ENCODE results near the gene SEMA4G. TPM values are rescaled to one million over a fixed set of nuclear protein-coding genes. Genes with fewer than 3 reads are reported as not detected.

SEMA4G gene
- total and polyA plus RNA-seq, 2 of the 4 experiments (the other 2 are of a cell fraction) = 0.90 to 8.7 TPM

DNA sequence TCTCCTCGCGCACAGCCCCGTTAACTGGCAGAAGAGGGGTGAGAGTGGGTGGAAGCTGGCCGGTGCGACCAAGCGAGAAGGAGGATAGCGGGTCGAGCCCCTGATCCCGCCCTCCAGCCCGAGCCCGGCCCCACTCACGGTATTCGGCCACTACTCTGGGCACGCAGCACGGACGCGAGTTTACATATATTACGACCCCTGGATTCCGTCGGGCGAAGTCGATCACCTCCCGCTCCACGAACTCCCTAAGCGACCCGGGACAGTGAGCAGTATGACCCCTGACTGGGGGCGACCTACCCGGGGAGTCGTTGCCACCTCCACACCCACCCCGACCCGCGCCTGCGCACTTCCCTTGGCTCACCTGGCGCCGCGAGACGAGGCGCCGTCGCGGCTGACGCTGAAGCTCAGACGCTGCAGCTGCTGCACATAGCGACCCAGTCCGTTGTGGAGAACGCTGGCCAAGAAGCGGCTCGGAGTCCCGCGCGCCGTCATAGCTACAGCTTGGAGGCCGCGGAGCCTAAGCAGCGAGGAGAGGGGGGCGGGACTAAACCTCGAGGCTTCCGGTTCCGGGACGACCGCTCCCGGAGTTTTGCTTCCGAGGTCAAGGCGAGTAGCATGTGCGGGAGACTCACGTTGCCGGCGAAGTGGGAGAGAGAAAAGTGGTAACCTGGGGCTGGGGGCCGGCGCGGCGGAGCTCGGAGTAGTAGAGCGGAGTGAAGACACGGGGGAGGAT lies 17.8 kb downstream of the SEMA4G start, which contains the start of the genes MRPL43 and TWNK:
MRPL43 (minus strand) TSS at position 546 of the 733 bp plus-strand sequence; CDS start at position 492, 54 bp downstream.
TWNK (plus strand) TSS at position 592 of the 733 bp plus-strand sequence. CDS start 668 bp downstream, outside the sequence.
- TF ChIP-seq MXI1 (IDR thresholded peaks at IDR 0.05; ENCODE audit: borderline replicate concordance, low read depth, low read length) (peak; percentile 99), MAZ (IDR thresholded peaks at IDR 0.05; ENCODE audit: borderline replicate concordance, low read depth, low read length) (peak; percentile 8; the same call in 1 of the 2 replicates), MAFK (IDR thresholded peaks at IDR 0.05; ENCODE audit: low read depth, low read length) (no peak)
- TF ChIP-seq, protein P1, sequence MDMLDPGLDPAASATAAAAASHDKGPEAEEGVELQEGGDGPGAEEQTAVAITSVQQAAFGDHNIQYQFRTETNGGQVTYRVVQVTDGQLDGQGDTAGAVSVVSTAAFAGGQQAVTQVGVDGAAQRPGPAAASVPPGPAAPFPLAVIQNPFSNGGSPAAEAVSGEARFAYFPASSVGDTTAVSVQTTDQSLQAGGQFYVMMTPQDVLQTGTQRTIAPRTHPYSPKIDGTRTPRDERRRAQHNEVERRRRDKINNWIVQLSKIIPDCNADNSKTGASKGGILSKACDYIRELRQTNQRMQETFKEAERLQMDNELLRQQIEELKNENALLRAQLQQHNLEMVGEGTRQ (IDR thresholded peaks at IDR 0.05; ENCODE audit: low read depth, low read length) = peak; percentile 1; the same call in 1 of the 2 replicates
- in situ Hi-C loops (cut with MboI; ENCODE audit: low sequenced_read_pairs) = no loop called here
- H4K20me1 ChIP-seq (ENCODE audit: insufficient read depth, low read length) = 0 out of 2 replicates have a peak, but pooled peaks cover 3% of the 10 kb centered on the region
- peak within 1 kb of the TSS; percentile 95 to 100 for H4K8ac ChIP-seq (ENCODE audit: low read depth in 2 of 2, low read length in 2 of 2)
- ChIA-PET POLR2A (ENCODE audit: unreplicated experiment) (no interaction called here), CTCF (interaction anchor here (1.5 kb wide), 1 partner anchor 28 kb away, joined by 3 read pairs; no protein-coding TSS in a partner anchor)
- DNase-seq = peak; percentile 64
- peak; percentile 94 for ATAC-seq (ENCODE audit: low read depth)
- H2BK15ac ChIP-seq (ENCODE audit: low read depth, low read length) = 0 out of 3 replicates have a peak within 1 kb of the TSS, but pooled peaks have one; percentile 51
- peak within 1 kb of the TSS; percentile 94 for H3K23ac ChIP-seq (ENCODE audit: low read depth, low read length)
- peak within 1 kb of the TSS; percentile 98 for H3K27ac ChIP-seq (ENCODE audit: insufficient read depth, low read length)
- H3K79me1 ChIP-seq (ENCODE audit: low read depth in 1 of 2, low read length in 2 of 2) = peaks cover 60 to 67% of the 10 kb centered on the region in 2 experiments
- dilution Hi-C loops (cut with HindIII; ENCODE audit: low sequenced_read_pairs, unreplicated experiment) = no loop called here
- peak within 1 kb of the TSS; percentile 87 for H3K56ac ChIP-seq (ENCODE audit: extremely low read depth, insufficient read depth, low read length)
- H3K9ac ChIP-seq (ENCODE audit: low read depth, low read length) = peak within 1 kb of the TSS; percentile 97
- no peaks in the 10 kb centered on the region for H3K9me3 ChIP-seq (ENCODE audit: control insufficient read depth, insufficient read depth, low read length)
- no peaks in the 10 kb centered on the region for H3K27me3 ChIP-seq (ENCODE audit: control insufficient read depth, insufficient read depth, low read length)
- WGBS, 2 experiments (ENCODE audit: extremely low coverage in 2 of 2, insufficient read length in 1 of 2) = 1% methylated on average over 60 of the region's 75 CpGs; no CpG with 5 or more reads in 1 of the 2 experiments
- peak within 1 kb of the TSS; percentile 99 for H3K4ac ChIP-seq (ENCODE audit: low read depth, low read length)
- peak within 1 kb of the TSS; percentile 84; the same call in 1 of the 2 replicates for H2BK20ac ChIP-seq (ENCODE audit: low read depth, low read length)
- peaks cover 9% of the 10 kb centered on the region for H3K9me1 ChIP-seq (ENCODE audit: insufficient read depth, low read length)
- H2BK120ac ChIP-seq (ENCODE audit: low read depth, low read length) = peak within 1 kb of the TSS; percentile 87
- H3K36me3 ChIP-seq (ENCODE audit: control insufficient read depth, insufficient read depth, low read length) = peaks cover 31% of the 10 kb centered on the region
- peak within 1 kb of the TSS; percentile 99 for H2AFZ ChIP-seq (replicated peaks; ENCODE audit: low read length, poor library complexity)
- peak within 1 kb of the TSS; percentile 99 for H3K4me2 ChIP-seq (ENCODE audit: low read depth, low read length)
- peak within 1 kb of the TSS; percentile 98 for H2AK9ac ChIP-seq (replicated peaks; ENCODE audit: low read depth, low read length, poor library complexity)
- intact Hi-C loops (cut with micrococcal nuclease) = no loop called here
- peak within 1 kb of the TSS; percentile 96 for H4K5ac ChIP-seq (ENCODE audit: low read depth, low read length)
- H2BK5ac ChIP-seq (ENCODE audit: low read depth, low read length, poor library complexity, severe bottlenecking) = peak within 1 kb of the TSS; percentile 96
- peaks cover 8% of the 10 kb centered on the region; the same call in 1 of the 2 replicates for H3K4me1 ChIP-seq (ENCODE audit: control insufficient read depth, insufficient read depth, low read length)
- peak within 1 kb of the TSS; percentile 89; the same call in 1 of the 2 replicates for H3K18ac ChIP-seq (ENCODE audit: low read depth, low read length)
- H3K14ac ChIP-seq (replicated peaks; ENCODE audit: low read depth, low read length) = peak within 1 kb of the TSS; percentile 99
- no TSS peak for BruUV-seq (replicated peaks)
- peak within 1 kb of the TSS; percentile 88 for H2AK5ac ChIP-seq (ENCODE audit: low read depth, low read length)
- peak within 1 kb of the TSS; percentile 95 for H4K91ac ChIP-seq (ENCODE audit: insufficient read depth, low read depth, low read length)
- H3K4me3 ChIP-seq (ENCODE audit: insufficient read depth, low read depth, low read length) = peak within 1 kb of the TSS; percentile 90
